GM12891 (cell line): ENCODE measurements around the gene EHD1.
A peak's percentile ranks its signal among the peaks of the same experiment; 100 is the strongest.

Experiments used
- POLR2A ChIP-seq: IDR thresholded peaks from 2 replicates; pipeline ENCODE4 v1.6.1; 2011; ENCODE audit warnings: low read depth, low read length, control low read depth
- POLR2AphosphoS5 ChIP-seq: IDR thresholded peaks from 2 replicates; pipeline ENCODE4 v1.6.1; 2011; ENCODE audit warnings: low read depth, low read length, control low read depth
- SPI1 ChIP-seq: IDR thresholded peaks from 2 replicates; pipeline ENCODE4 v1.6.1; 2011; ENCODE audit warnings: low read depth, low read length, control low read depth
- TAF1 ChIP-seq: IDR thresholded peaks from 2 replicates; pipeline ENCODE4 v1.6.1; 2011; ENCODE audit warnings: low read depth, low read length, control low read depth

DNA sequence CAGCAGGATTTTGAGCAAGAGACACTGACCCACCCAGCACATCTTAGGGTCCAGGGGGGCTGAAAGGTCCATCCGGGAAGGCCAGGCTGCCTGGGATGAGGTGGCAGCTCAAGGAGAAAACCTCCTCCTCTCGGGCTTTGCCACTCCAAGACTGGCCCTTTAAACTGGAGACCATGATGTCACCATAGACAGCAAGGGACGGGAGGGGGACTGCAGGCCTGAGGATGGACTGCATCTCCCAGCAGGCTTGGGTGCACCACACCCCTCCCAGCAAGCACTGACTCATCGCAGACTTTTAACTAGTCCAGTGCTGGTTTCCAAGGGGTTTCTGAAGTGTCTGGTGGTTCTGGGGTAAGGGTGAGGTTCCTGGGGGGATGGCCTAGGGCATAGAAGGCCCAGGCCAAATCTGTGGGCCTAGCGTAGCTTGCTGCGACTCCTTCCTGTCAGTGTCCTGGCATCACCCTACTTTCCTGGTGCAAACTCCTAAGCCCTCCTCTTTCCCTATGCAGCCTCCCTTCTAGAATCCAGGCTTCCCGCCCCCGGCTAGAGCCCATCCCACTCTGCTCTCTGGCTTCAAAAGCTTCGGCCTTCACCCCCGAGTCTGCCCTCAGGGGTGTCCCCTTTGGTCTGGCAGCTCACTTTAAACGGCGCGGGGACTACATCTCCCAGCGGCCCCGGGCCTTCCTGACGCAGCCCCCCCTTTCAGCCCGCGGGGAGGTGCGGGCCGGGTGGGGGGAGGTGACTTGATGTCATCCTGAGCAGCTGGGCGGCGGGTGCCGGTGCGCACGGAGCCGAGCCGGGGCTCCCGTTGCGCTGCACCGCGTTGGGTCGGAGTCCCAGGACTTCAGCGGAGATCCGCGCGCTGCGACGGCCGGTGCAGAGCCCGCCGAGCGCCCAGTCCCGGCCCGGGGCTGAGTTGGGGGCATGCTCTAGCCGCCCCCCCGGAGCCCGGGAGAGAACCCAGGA, 45.8 kb upstream of the EHD1 start, which contains the start of gene PPP2R5B:
- TF ChIP-seq POLR2A (no peak), POLR2AphosphoS5 (no peak), SPI1 (no peak), TAF1 (0 out of 2 replicates have a peak, but pooled peaks have one; percentile 14)
